Endodermal cell (in vitro differentiated cells): ENCODE results near the gene EFNA5. TPM values are rescaled to one million over a fixed set of nuclear protein-coding genes. Genes with fewer than 3 reads are reported as not detected.

Experiments
- DNase-seq: peaks from one replicate; pipeline ENCODE4 v3.0.0-alpha.2; 2017
- H3K27ac ChIP-seq: 2 replicates; pipeline ENCODE4 v1.5.1; 2013; ENCODE audit warnings: mild to moderate bottlenecking, low read depth, low read length, moderate library complexity
- H3K27me3 ChIP-seq: 2 replicates; pipeline ENCODE4 v1.6.1; 2013; ENCODE audit warnings: mild to moderate bottlenecking, low read length, moderate library complexity; ENCODE audit not compliant: insufficient read depth, control insufficient read depth, poor library complexity, severe bottlenecking
- H3K36me3 ChIP-seq: 2 replicates; pipeline ENCODE4 v1.7.0; 2013; ENCODE audit warnings: mild to moderate bottlenecking, low read length, moderate library complexity; ENCODE audit not compliant: control insufficient read depth, insufficient read depth
- H3K4me1 ChIP-seq: one replicate; pipeline ENCODE4 v1.7.0; 2013; ENCODE audit warnings: low read length; ENCODE audit not compliant: control insufficient read depth, insufficient read depth
- H3K4me3 ChIP-seq: 2 replicates; pipeline ENCODE4 v1.5.1; 2013; ENCODE audit warnings: mild to moderate bottlenecking, low read length, moderate library complexity
- H3K9ac ChIP-seq: 2 replicates; pipeline ENCODE4 v1.6.1; 2013; ENCODE audit warnings: mild to moderate bottlenecking, low read length, moderate library complexity; ENCODE audit not compliant: poor library complexity, severe bottlenecking; ENCODE audit errors: extremely low read depth
- H3K9me3 ChIP-seq: 2 replicates; pipeline ENCODE4 v1.6.1; 2013; ENCODE audit warnings: mild to moderate bottlenecking, low read length, moderate library complexity; ENCODE audit not compliant: control insufficient read depth
- H3K27ac Mint-ChIP-seq: 2 replicates; pipeline ENCODE4 v1.8.0; 2020; ENCODE audit warnings: mixed read lengths
- H3K27me3 Mint-ChIP-seq: 2 replicates; pipeline ENCODE4 v1.8.0; 2021; ENCODE audit warnings: mild to moderate bottlenecking, mixed read lengths; ENCODE audit not compliant: insufficient read depth
- H3K36me3 Mint-ChIP-seq: 2 replicates; pipeline ENCODE4 v1.8.0; 2020; ENCODE audit warnings: low read depth, mixed read lengths
- H3K4me1 Mint-ChIP-seq: 2 replicates; pipeline ENCODE4 v1.8.0; 2020; ENCODE audit warnings: mixed read lengths
- H3K4me3 Mint-ChIP-seq: 2 replicates; pipeline ENCODE4 v1.8.0; 2020; ENCODE audit warnings: mild to moderate bottlenecking, moderate library complexity, mixed read lengths
- H3K9me3 Mint-ChIP-seq: 2 replicates; pipeline ENCODE4 v1.8.0; 2020; ENCODE audit warnings: mild to moderate bottlenecking, mixed read lengths
- WGBS, 2 experiments: methylation state at CpG; one replicate each; pipeline versions ENCODE4 v1.1.5 to v1.1.7; 2013; ENCODE audit warnings: missing lambda C conversion rate in 2 of 2, mixed read lengths in 1 of 2; ENCODE audit not compliant: insufficient coverage in 1 of 2, insufficient read length in 1 of 2; 5-methylcytosine and 5-hydroxymethylcytosine counted together
- total RNA-seq, 2 donors: library from RNA; stranded (reverse); fragmentation: NEBNext Ultra II Directional in 1 of 2; extraction: Animal tissue kit (Norgen Biotek cat#: 25700) in 1 of 2; gene quantifications; 2 replicates in 1 of 2; 3 replicates in 1 of 2; pipeline ENCODE4 v1.2.1, GENCODE V29; 2021
- TF ChIP-seq, protein P1 (sequence below): fragments of 200-600 bp; sonication (generic); conservative IDR thresholded peaks from 2 replicates; pipeline ENCODE4 v1.5.0; 2021; ENCODE audit warnings: antibody characterized with exemption, mild to moderate bottlenecking

The EFNA5 gene
- total RNA-seq, 2 donors from 2014 or later: 53.3 to 63.1 TPM

DNA sequence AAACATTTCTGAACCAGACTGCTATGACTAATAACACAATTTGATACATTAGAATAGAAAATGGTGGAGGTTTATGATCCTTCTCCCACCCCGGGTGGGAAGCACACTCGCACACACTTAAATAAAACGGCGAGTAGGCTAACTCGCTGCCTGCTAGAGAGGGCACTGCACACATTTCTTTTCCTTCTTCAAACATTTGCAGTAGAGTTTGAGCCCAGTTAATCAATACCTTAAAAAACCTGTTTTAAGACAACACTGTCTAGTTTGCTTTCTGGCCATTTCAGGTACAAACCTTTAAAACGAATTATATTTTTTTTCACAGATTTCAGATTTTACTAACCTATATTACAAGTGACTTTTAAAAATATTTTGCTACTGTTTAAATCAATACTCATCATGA lies 63.5 kb downstream of the EFNA5 start:
- Mint-ChIP-seq H3K36me3 (peaks cover 3% of the 10 kb centered on the region), H3K4me1 (peaks cover 59% of the 10 kb centered on the region), H3K27ac (no peak overlapping the region), H3K27me3 (no peaks in the 10 kb centered on the region), H3K4me3 (no peak overlapping the region), H3K9me3 (no peaks in the 10 kb centered on the region)
- Histone ChIP-seq H3K36me3 (peaks cover 3% of the 10 kb centered on the region), H3K27ac (no peak overlapping the region), H3K4me1 (peaks cover 29% of the 10 kb centered on the region), H3K27me3 (no peaks in the 10 kb centered on the region), H3K9ac (no peak overlapping the region), H3K9me3 (no peaks in the 10 kb centered on the region), H3K4me3 (no peak overlapping the region)
- WGBS, 2 experiments: 78 to 95% methylated on average over 2 to 6 of the region's 6 CpGs
- DNase-seq: no peak
- TF ChIP-seq, protein P1, sequence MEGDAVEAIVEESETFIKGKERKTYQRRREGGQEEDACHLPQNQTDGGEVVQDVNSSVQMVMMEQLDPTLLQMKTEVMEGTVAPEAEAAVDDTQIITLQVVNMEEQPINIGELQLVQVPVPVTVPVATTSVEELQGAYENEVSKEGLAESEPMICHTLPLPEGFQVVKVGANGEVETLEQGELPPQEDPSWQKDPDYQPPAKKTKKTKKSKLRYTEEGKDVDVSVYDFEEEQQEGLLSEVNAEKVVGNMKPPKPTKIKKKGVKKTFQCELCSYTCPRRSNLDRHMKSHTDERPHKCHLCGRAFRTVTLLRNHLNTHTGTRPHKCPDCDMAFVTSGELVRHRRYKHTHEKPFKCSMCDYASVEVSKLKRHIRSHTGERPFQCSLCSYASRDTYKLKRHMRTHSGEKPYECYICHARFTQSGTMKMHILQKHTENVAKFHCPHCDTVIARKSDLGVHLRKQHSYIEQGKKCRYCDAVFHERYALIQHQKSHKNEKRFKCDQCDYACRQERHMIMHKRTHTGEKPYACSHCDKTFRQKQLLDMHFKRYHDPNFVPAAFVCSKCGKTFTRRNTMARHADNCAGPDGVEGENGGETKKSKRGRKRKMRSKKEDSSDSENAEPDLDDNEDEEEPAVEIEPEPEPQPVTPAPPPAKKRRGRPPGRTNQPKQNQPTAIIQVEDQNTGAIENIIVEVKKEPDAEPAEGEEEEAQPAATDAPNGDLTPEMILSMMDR: no peak

GRCh38 chr5:107605596-107606125 lies 65.1 kb downstream of the EFNA5 start:
- Mint-ChIP-seq H3K4me3 (no peak overlapping the region), H3K36me3 (no peaks in the 10 kb centered on the region), H3K27me3 (no peaks in the 10 kb centered on the region), H3K4me1 (peaks cover 63% of the 10 kb centered on the region), H3K9me3 (no peaks in the 10 kb centered on the region), H3K27ac (peak overlapping the region; percentile 47)
- Histone ChIP-seq H3K36me3 (peaks cover 4% of the 10 kb centered on the region), H3K4me3 (no peak overlapping the region), H3K4me1 (peaks cover 29% of the 10 kb centered on the region), H3K27me3 (no peaks in the 10 kb centered on the region), H3K9ac (no peak overlapping the region), H3K27ac (no peak overlapping the region), H3K9me3 (no peaks in the 10 kb centered on the region)
- WGBS, 2 experiments: 82 to 95% methylated on average over 2 of the region's 2 CpGs
- DNase-seq: no peak
- TF ChIP-seq, protein P1: no peak

DNA sequence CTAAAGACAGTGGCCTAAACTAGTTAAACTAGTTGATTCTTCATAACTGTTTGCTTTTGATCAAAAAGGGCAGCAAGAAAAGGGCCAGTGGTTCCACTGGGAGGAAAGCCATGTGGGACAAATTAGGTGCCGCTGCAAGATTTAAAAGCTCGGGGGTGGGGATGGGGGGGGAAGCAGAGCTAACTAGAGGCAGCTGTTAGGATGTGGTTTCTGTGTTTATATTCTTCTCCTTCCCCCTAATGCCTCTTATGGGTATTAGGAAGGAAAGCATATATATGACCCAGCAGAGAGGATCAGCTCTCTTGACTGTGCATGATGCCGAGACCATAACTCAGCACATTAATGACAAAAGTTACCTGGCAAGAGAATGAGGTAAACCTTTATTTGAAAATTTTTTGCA lies 65.7 kb downstream of the EFNA5 start:
- peaks cover 63% of the 10 kb centered on the region for H3K4me1 Mint-ChIP-seq
- peaks cover 5% of the 10 kb centered on the region for H3K36me3 ChIP-seq
- no peak overlapping the region for H3K9ac ChIP-seq
- H3K4me3 Mint-ChIP-seq: no peak overlapping the region
- DNase-seq: no peak
- no peaks in the 10 kb centered on the region for H3K27me3 ChIP-seq
- no peaks in the 10 kb centered on the region for H3K36me3 Mint-ChIP-seq
- H3K4me3 ChIP-seq: no peak overlapping the region
- H3K9me3 ChIP-seq: no peaks in the 10 kb centered on the region
- no peak overlapping the region for H3K27ac ChIP-seq
- no peak overlapping the region for H3K27ac Mint-ChIP-seq
- TF ChIP-seq, protein P1: no peak
- WGBS, 2 experiments: 88% methylated on average over 3 of the region's 3 CpGs; no CpG with 5 or more reads in 1 of the 2 experiments
- peaks cover 29% of the 10 kb centered on the region for H3K4me1 ChIP-seq
- H3K9me3 Mint-ChIP-seq: no peaks in the 10 kb centered on the region
- no peaks in the 10 kb centered on the region for H3K27me3 Mint-ChIP-seq
